AG09319 (cell line): ENCODE data around the gene MLIP.
A peak's percentile ranks its signal among the peaks of the same experiment; 100 is the strongest.
"Not testable (repeated sequence)": the region's sequence is repeated elsewhere in the genome, so short reads cannot be mapped to it uniquely, and the experiment has no call there.

Source experiments
- DNase-seq: peaks from one replicate; pipeline ENCODE4 v3.0.0-alpha.2; 2010; ENCODE audit warnings: low read depth; ENCODE audit errors: extremely low read depth
- CTCF ChIP-seq: IDR thresholded peaks from 2 replicates; pipeline ENCODE4 v1.5.1; 2011; ENCODE audit warnings: low read depth, mild to moderate bottlenecking, inconsistent platforms, low read length, moderate library complexity

MLIP gene

GRCh38 chr6:54244430-54244829 lies 133.2 kb downstream of the MLIP start:
- no peak for DNase-seq

GRCh38 chr6:54245265-54245664 lies 134.0 kb downstream of the MLIP start:
- no peak for DNase-seq
- no peak for TF ChIP-seq CTCF

More at GRCh38 chr6:54244430-54244829, 133.2 kb downstream of the MLIP start:
- peak; percentile 57 for TF ChIP-seq CTCF

- no peak for DNase-seq
Observed at GRCh38 chr6:54248319-54248718, 137.1 kb downstream of the MLIP start.

GRCh38 chr6:54248994-54249393 lies 137.8 kb downstream of the MLIP start:
- no peak for DNase-seq
- TF ChIP-seq CTCF, result no peak

More at GRCh38 chr6:54248319-54248718, 137.1 kb downstream of the MLIP start:
- TF ChIP-seq CTCF, result no peak

- DNase-seq, result not testable (repeated sequence)
Observed at GRCh38 chr6:54249812-54250211, 138.6 kb downstream of the MLIP start.

GRCh38 chr6:54252496-54252895 lies 141.3 kb downstream of the MLIP start:
- DNase-seq, result no peak
- no peak for TF ChIP-seq CTCF

- no peak for DNase-seq
- no peak for TF ChIP-seq CTCF
Observed at GRCh38 chr6:54252916-54253315, 141.7 kb downstream of the MLIP start.

GRCh38 chr6:54254886-54255285 lies 143.6 kb downstream of the MLIP start:
- DNase-seq, result no peak
- no peak for TF ChIP-seq CTCF
